ENCODE results near the gene TRPV4. TPM values are rescaled to one million over a fixed set of nuclear protein-coding genes. Genes with fewer than 3 reads are reported as not detected.

The TRPV4 gene
- total RNA-seq, 1 donor from 2014 or later = not detected

- no peak for DNase-seq
These were observed 93.2 kb downstream of the TRPV4 start for GRCh38 chr12:109739747-109740693.

DNA sequence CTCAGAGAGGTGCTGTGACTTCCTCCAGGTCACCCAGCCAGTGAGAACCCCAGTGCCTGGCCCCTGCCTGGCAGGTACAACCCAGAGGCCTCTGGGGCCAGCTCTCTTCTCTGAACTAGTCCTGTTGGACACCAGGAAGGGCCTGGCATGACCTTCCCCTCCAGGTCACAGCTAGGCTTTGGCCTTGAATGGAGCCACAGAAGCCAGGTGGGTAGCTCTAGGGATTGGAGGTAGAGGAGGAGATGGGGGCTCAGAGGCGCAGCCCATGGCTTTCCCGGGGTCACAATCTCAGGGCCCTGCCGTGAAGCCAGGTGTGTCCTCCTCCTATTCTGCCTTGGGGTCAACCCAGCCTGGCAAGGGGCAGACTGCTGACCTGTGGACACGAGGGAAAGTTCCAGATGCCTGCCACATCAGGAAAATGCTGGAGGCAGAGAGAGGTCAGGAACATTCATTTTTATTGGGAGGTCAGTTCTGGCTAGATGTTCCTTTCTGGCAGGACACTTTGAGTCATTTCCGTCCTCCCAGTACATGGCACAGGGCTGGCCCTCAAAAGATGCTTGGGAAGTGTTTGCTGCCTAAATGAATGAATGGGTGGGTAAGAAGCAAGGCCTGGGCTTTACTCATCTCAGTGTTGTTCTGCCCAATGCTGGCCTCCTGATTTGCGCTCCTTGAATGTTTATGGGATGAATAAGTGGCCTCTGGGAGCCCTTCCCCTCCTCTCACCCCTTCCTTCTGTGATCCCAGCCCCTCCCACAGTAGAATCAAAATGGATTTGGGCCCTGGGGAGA, 94.1 kb downstream of the TRPV4 start:
- no peak for DNase-seq

- DNase-seq = no peak
These were observed 95.0 kb downstream of the TRPV4 start for GRCh38 chr12:109738209-109738608.

DNA sequence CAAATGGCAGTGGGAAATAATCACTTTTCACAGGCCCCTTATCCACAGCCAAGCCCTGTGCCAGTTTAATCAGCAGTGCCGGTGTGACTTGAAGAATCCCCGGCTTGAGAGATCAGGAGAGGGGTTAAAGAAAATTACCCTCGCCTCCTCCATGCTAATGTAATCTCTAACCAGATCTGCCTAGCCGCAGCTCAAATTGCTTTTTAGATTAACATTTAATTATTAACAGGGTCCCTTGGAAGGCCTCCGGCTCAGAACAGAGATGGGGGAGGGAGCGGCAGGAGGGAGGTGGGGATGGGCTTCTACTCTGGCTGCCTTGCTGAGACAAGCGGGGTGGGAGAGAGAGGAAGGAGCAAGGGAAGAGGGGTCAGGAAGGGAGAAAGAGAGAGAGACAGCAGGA, 95.6 kb downstream of the TRPV4 start:
- DNase-seq = no peak

DNA sequence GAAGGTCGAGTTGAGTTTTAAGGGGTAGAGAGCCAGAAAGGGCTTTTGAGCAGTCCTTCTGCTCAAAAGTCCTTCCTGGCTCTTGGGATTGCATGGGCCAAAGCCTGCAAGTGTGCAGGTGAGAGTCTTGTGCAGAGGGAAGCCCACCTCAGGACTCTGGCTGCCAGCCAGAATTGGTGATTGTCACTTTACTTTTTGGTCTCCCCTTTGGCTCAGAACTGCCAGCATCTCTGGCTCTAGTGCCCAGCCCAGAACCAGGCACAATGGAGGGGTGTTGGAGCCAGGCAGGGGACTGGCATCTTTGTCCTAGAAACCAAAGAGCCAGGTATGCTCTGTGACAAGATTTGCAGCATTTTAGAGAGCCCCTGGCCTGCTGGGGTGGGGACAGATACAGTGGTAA, 96.1 kb downstream of the TRPV4 start:
- no peak for DNase-seq

DNA sequence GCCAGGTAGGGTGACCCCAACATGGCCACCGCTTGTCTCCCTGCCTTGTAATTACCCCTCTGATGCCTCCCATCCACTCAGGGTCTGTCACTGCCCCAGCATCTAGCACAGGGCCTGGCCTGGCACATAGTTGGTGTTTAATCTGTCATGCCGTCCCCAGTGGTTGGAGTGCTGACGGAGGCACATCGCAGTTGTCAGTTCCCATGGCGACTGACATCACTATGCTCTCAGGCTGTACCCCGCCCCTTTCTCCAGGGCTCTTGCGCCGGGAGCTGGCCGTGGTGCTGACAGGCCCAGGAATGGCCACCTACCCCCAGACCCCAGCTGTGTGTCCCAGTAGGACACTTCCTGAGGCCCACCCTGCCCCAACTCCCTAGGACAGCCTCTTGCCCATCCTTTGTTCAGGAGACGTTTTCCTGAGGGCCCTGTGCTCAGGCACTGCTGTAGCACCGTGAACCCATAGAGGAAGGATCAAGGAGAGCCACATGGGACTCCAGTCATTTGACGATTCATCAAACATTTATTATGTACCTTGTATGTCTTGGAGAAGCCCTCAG, 96.6 kb downstream of the TRPV4 start:
- no peak for DNase-seq

GRCh38 chr12:109735825-109736551, 97.2 kb downstream of the TRPV4 start:
- no peak for DNase-seq

- DNase-seq = no peak
These were observed 98.1 kb downstream of the TRPV4 start for GRCh38 chr12:109735051-109735521.

- DNase-seq = no peak
These were observed 98.8 kb downstream of the TRPV4 start for GRCh38 chr12:109734219-109735000.

Small RNA genes lying within 50 kb of the gene (small RNA-seq; reads per million reads assigned to genes)
- not detected for gene MIR4497
- not detected for gene RN7SL441P

Other genes with a start within 250 kb of the TRPV4 start
- 2.5 TPM for gene FAM222A, start 119.6 kb downstream of the TRPV4 start, total RNA-seq
- gene GLTP, start 47.1 kb upstream of the TRPV4 start, total RNA-seq = 15.6 TPM
- 6.2 TPM for gene TCHP, start 66.9 kb upstream of the TRPV4 start, total RNA-seq
- gene GIT2, start 163.0 kb upstream of the TRPV4 start, total RNA-seq = 27.8 TPM
- gene ANKRD13A, start 166.0 kb upstream of the TRPV4 start, total RNA-seq = 20.6 TPM
- 84.5 TPM for gene C12orf76, start 215.1 kb upstream of the TRPV4 start, total RNA-seq